Measurements from ENCODE around the gene IFT80.
A peak's percentile ranks its signal among the peaks of the same experiment; 100 is the strongest.

IFT80 gene

DNA sequence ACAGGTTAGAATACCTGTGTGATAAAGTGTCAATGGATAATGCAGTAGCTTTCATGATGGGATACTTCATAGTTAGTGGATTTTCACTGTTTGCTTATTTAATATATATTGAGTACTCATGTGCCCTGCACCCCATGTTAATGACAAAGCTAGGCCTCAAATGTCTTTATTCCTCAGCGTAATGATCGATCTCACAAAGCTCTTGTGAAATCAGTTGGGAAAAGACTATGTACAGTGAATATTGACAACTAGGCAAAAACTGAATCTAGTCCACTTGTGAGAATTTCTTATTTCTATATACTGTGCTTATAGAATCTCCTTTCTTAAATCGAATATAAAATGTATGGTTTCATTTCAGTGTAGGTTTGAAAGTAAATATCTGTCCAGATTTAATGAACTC lies 18.3 kb upstream of the IFT80 start:
- peaks cover 100% of the 10 kb centered on the region for H3K36me3 ChIP-seq (ENCODE audit: insufficient read depth, low read depth, low read length)
- H3K4me3 ChIP-seq (ENCODE audit: low read length), result no peak overlapping the region
- no peaks in the 10 kb centered on the region for H3K4me1 ChIP-seq (ENCODE audit: insufficient read depth, low read length)

GRCh38 chr3:160413613-160414248 lies 14.7 kb upstream of the IFT80 start:
- H3K36me3 ChIP-seq (ENCODE audit: insufficient read depth, low read depth, low read length), result peaks cover 98% of the 10 kb centered on the region

More for the DNA sequence above, 18.3 kb upstream of the IFT80 start:
- Histone ChIP-seq H3K9ac (ENCODE audit: low read depth, low read length) (no peak overlapping the region), H3K9me3 (ENCODE audit: insufficient read depth, low read depth, low read length) (no peaks in the 10 kb centered on the region), H3K27ac (ENCODE audit: low read length) (no peak overlapping the region), H3K27me3 (ENCODE audit: insufficient read depth, low read length) (no peaks in the 10 kb centered on the region)

DNA sequence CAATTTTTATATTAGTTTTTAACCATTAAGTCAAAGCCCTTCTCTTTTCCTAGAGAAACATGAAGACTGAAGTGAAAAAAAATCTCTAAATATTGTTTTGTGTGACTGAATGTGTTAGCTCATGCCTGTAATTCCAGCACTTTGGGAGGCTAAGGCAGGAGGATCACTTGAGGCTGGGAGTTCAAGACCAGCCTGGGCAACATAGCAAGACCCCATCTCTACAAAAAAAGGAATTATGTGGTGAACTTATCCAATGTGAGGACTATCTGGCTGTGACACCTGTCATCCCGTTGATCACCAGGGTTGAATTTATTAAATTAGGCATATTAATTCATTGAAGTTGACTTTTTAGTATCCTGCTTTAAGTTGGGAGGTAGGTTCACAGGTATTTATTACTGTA lies 13.5 kb upstream of the IFT80 start:
- peaks cover 98% of the 10 kb centered on the region for H3K36me3 ChIP-seq (ENCODE audit: insufficient read depth, low read depth, low read length)
- H3K9ac ChIP-seq (ENCODE audit: low read depth, low read length), result no peak overlapping the region
- no peaks in the 10 kb centered on the region for H3K27me3 ChIP-seq (ENCODE audit: insufficient read depth, low read length)
- H3K4me3 ChIP-seq (ENCODE audit: low read length), result no peak overlapping the region
- H3K9me3 ChIP-seq (ENCODE audit: insufficient read depth, low read depth, low read length), result no peaks in the 10 kb centered on the region
- no peak overlapping the region for H3K27ac ChIP-seq (ENCODE audit: low read length)
- no peaks in the 10 kb centered on the region for H3K4me1 ChIP-seq (ENCODE audit: insufficient read depth, low read length)

More at GRCh38 chr3:160413613-160414248, 14.7 kb upstream of the IFT80 start:
- no peaks in the 10 kb centered on the region for H3K9me3 ChIP-seq (ENCODE audit: insufficient read depth, low read depth, low read length)
- H3K4me1 ChIP-seq (ENCODE audit: insufficient read depth, low read length), result no peaks in the 10 kb centered on the region
- H3K4me3 ChIP-seq (ENCODE audit: low read length), result no peak overlapping the region
- H3K27ac ChIP-seq (ENCODE audit: low read length), result no peak overlapping the region
- H3K27me3 ChIP-seq (ENCODE audit: insufficient read depth, low read length), result no peaks in the 10 kb centered on the region
- no peak overlapping the region for H3K9ac ChIP-seq (ENCODE audit: low read depth, low read length)

DNA sequence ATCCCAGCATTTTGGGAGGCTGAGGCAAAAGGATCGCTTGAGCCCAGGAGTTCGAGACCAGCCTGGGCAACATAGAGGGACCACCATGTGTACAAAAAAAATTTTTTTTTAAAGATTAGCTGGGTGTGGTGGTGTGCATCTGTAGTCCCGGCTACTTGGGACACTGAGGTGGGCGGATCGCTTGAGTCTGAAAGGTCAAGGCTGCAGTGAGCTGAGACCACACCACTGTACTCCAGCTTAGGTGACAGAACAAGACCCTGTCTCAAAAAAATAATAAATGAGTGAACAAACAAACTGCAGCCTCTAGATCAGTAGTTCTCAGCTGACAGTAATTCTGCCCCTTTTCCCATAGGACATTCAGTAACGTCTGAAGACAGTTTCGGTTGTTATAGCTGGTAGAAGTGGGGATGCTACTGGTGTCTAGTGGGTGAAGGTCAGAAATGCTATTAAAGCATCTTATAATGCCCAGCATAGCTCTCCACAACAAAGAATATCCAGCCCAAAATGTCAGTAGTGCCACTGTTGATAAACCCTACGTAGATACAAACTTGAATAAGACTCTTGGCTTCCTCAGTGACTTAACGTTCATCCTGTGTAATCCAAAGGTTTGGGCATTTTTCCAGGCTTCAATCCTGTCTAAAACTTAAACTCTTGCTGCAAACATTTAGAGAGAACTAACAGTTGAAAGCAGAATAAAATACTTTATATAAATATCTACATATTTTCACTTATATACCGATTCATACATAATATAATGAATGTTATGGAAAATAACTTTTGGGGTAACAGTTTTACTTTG lies 11.0 kb upstream of the IFT80 start:
- Histone ChIP-seq H3K9ac (ENCODE audit: low read depth, low read length) (no peak overlapping the region), H3K9me3 (ENCODE audit: insufficient read depth, low read depth, low read length) (no peaks in the 10 kb centered on the region), H3K36me3 (ENCODE audit: insufficient read depth, low read depth, low read length) (peaks cover 97% of the 10 kb centered on the region), H3K4me1 (ENCODE audit: insufficient read depth, low read length) (no peaks in the 10 kb centered on the region), H3K27me3 (ENCODE audit: insufficient read depth, low read length) (no peaks in the 10 kb centered on the region), H3K27ac (ENCODE audit: low read length) (no peak overlapping the region), H3K4me3 (ENCODE audit: low read length) (no peak overlapping the region)

- Histone ChIP-seq H3K4me1 (ENCODE audit: insufficient read depth, low read length) (0 out of 2 replicates have a peak, but pooled peaks cover 9% of the 10 kb centered on the region), H3K4me3 (ENCODE audit: low read length) (no peak overlapping the region), H3K27ac (ENCODE audit: low read length) (no peak overlapping the region), H3K9ac (ENCODE audit: low read depth, low read length) (peak overlapping the region; percentile 98; the same call in 1 of the 2 replicates), H3K9me3 (ENCODE audit: insufficient read depth, low read depth, low read length) (no peaks in the 10 kb centered on the region), H3K27me3 (ENCODE audit: insufficient read depth, low read length) (no peaks in the 10 kb centered on the region), H3K36me3 (ENCODE audit: insufficient read depth, low read depth, low read length) (peaks cover 68% of the 10 kb centered on the region)
Observed at GRCh38 chr3:160403796-160404470, 4.9 kb upstream of the IFT80 start.

GRCh38 chr3:160403028-160403545 lies 4.1 kb upstream of the IFT80 start:
- Histone ChIP-seq H3K36me3 (ENCODE audit: insufficient read depth, low read depth, low read length) (peaks cover 60% of the 10 kb centered on the region), H3K4me1 (ENCODE audit: insufficient read depth, low read length) (peaks cover 12% of the 10 kb centered on the region; the same call in 1 of the 2 replicates), H3K4me3 (ENCODE audit: low read length) (peak overlapping the region; percentile 88), H3K9ac (ENCODE audit: low read depth, low read length) (peak overlapping the region; percentile 98; the same call in 1 of the 2 replicates), H3K27me3 (ENCODE audit: insufficient read depth, low read length) (no peaks in the 10 kb centered on the region), H3K9me3 (ENCODE audit: insufficient read depth, low read depth, low read length) (no peaks in the 10 kb centered on the region), H3K27ac (ENCODE audit: low read length) (no peak overlapping the region)

DNA sequence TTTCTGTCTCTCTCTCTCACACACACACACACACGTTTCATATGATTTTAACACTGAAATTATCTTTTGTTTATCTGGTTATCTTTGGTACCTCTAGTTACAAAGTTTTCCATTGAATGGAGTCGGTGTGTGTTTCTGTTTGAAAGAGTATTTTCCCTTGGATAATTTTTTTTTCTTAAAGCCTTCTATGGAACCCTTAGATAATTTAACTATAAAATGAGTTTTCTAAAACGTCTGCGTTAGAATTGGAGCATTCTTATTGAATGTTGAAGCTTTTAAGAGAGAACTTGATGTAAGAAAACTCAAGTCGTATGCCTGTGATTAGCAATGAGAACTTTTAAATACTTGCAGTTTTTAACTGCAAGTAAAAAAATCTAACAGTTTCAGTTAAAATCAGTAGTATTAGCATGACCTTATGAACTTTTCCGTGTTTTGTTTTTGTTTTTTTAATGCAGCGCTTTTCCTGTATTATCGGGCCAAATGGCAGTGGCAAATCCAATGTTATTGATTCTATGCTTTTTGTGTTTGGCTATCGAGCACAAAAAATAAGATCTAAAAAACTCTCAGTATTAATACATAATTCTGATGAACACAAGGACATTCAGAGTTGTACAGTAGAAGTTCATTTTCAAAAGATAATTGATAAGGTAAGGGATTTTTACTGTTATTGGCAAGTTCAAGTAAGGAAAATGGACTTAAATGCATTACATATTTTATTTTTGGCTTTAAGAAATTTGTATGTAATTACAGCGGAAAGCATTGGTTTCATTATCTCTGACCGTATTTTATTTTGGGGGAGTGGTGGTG lies 3.4 kb upstream of the IFT80 start:
- Histone ChIP-seq H3K4me3 (ENCODE audit: low read length) (peak overlapping the region; percentile 88), H3K27me3 (ENCODE audit: insufficient read depth, low read length) (no peaks in the 10 kb centered on the region), H3K36me3 (ENCODE audit: insufficient read depth, low read depth, low read length) (peaks cover 54% of the 10 kb centered on the region), H3K9ac (ENCODE audit: low read depth, low read length) (peak overlapping the region; percentile 98; the same call in 1 of the 2 replicates), H3K27ac (ENCODE audit: low read length) (no peak overlapping the region), H3K9me3 (ENCODE audit: insufficient read depth, low read depth, low read length) (no peaks in the 10 kb centered on the region), H3K4me1 (ENCODE audit: insufficient read depth, low read length) (peaks cover 14% of the 10 kb centered on the region; the same call in 1 of the 2 replicates)

DNA sequence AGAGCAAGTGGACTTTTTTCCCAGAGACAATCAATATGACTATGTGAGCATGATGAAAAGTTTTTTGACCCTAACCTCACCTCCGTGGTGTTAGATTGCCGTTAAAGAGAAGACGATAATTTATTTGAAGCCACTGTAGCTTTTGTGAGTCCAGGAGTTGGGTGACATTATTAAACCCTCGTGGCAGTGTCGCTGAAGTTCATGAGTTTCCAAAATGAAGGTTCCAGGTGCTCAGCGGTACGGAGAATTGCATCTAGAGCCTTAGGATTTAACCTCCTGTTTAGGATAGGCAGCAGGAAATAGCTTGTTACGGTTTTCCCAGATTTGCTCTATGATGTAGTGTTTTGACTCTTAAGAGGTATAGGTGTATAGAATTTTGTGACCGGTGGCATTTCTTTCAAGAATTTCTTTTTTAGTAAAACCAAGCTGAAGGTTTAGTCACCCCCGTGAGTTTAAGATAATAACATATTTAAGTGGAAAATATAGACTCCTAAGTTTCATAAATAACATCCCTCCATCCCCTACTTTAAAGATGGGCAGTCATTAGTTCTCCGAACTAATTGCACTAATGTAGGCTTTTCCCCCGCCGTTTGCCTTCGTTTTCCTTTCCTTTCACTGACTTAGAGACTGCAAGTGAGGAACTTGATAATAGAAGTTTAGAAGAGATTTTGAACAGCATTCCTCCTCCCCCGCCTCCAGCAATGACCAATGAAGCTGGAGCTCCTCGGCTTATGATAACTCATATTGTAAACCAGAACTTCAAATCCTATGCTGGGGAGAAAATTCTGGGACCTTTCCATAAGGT lies 2.5 kb upstream of the IFT80 start:
- Histone ChIP-seq H3K27ac (ENCODE audit: low read length) (no peak overlapping the region), H3K4me3 (ENCODE audit: low read length) (peak overlapping the region; percentile 88), H3K9ac (ENCODE audit: low read depth, low read length) (peak overlapping the region; percentile 98), H3K9me3 (ENCODE audit: insufficient read depth, low read depth, low read length) (no peaks in the 10 kb centered on the region), H3K36me3 (ENCODE audit: insufficient read depth, low read depth, low read length) (peaks cover 45% of the 10 kb centered on the region), H3K4me1 (ENCODE audit: insufficient read depth, low read length) (peaks cover 14% of the 10 kb centered on the region; the same call in 1 of the 2 replicates), H3K27me3 (ENCODE audit: insufficient read depth, low read length) (no peaks in the 10 kb centered on the region)

DNA sequence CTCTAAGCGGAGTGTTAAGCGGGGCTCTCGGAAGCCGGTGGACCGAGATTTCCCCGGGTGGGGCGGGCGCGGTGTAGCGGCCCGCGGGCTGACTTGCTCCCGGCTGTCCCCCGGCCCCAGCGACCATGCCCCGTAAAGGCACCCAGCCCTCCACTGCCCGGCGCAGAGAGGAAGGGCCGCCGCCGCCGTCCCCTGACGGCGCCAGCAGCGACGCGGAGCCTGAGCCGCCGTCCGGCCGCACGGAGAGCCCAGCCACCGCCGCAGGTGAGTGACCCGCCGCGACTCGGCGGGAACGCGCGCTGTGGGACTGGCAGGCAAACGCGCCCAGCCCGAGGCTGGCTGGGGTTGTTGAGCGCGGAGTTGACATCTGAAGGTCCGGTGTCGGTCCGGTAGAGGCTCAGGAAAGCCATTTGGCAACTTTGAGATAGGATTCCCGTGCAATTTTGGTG lies 1.7 kb upstream of the IFT80 start:
- Histone ChIP-seq H3K36me3 (ENCODE audit: insufficient read depth, low read depth, low read length) (peaks cover 38% of the 10 kb centered on the region), H3K4me3 (ENCODE audit: low read length) (peak overlapping the region; percentile 88), H3K9me3 (ENCODE audit: insufficient read depth, low read depth, low read length) (no peaks in the 10 kb centered on the region), H3K9ac (ENCODE audit: low read depth, low read length) (peak overlapping the region; percentile 98), H3K4me1 (ENCODE audit: insufficient read depth, low read length) (peaks cover 14% of the 10 kb centered on the region; the same call in 1 of the 2 replicates), H3K27ac (ENCODE audit: low read length) (no peak overlapping the region), H3K27me3 (ENCODE audit: insufficient read depth, low read length) (no peaks in the 10 kb centered on the region)

GRCh38 chr3:160400030-160400701 lies 1.1 kb upstream of the IFT80 start:
- Histone ChIP-seq H3K4me3 (ENCODE audit: low read length) (peak overlapping the region; percentile 88), H3K4me1 (ENCODE audit: insufficient read depth, low read length) (peaks cover 14% of the 10 kb centered on the region; the same call in 1 of the 2 replicates), H3K27ac (ENCODE audit: low read length) (peak overlapping the region; percentile 82), H3K9me3 (ENCODE audit: insufficient read depth, low read depth, low read length) (no peaks in the 10 kb centered on the region), H3K36me3 (ENCODE audit: insufficient read depth, low read depth, low read length) (peaks cover 32% of the 10 kb centered on the region), H3K27me3 (ENCODE audit: insufficient read depth, low read length) (no peaks in the 10 kb centered on the region), H3K9ac (ENCODE audit: low read depth, low read length) (peak overlapping the region; percentile 98)

Measured in iPS-20b (cell line).